ENCODE measurements around the gene RAB5A.

DNA sequence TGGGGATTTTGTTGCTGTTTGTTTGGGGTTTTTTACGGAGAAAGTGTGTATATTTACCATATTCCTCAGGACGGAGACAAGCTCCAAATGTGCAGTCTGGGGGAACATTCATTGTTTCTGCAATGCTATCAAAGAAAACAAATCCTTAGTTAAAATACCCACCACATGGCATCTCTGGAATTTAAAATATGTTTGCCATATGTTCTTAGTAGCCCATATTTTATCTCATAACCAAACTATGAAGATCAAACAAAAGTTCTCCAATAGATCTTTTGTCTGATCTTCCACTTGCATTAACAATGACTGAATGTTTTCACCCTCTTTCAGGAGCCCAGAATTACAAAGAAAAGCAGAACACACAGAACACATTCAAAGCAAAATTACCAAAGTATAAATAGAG lies 48.2 kb upstream of the RAB5A start:
- TF ChIP-seq, protein P1, sequence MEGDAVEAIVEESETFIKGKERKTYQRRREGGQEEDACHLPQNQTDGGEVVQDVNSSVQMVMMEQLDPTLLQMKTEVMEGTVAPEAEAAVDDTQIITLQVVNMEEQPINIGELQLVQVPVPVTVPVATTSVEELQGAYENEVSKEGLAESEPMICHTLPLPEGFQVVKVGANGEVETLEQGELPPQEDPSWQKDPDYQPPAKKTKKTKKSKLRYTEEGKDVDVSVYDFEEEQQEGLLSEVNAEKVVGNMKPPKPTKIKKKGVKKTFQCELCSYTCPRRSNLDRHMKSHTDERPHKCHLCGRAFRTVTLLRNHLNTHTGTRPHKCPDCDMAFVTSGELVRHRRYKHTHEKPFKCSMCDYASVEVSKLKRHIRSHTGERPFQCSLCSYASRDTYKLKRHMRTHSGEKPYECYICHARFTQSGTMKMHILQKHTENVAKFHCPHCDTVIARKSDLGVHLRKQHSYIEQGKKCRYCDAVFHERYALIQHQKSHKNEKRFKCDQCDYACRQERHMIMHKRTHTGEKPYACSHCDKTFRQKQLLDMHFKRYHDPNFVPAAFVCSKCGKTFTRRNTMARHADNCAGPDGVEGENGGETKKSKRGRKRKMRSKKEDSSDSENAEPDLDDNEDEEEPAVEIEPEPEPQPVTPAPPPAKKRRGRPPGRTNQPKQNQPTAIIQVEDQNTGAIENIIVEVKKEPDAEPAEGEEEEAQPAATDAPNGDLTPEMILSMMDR (IDR thresholded peaks at IDR 0.05; ENCODE audit: insufficient read depth, low read length, poor library complexity, severe bottlenecking) = no peak
- no peak for TF ChIP-seq EZH2phosphoT487 (conservative IDR thresholded peaks at IDR 0.05; ENCODE audit: low read length)
